LNCAP (cell line): ENCODE data around the gene PTPRM.

Source experiments
- TF ChIP-seq, protein P1 (sequence below): fragments of 450-650 bp; IDR thresholded peaks from 2 replicates; pipeline ENCODE4 v1.5.1; 2017; ENCODE audit warnings: mild to moderate bottlenecking

Gene PTPRM

DNA sequence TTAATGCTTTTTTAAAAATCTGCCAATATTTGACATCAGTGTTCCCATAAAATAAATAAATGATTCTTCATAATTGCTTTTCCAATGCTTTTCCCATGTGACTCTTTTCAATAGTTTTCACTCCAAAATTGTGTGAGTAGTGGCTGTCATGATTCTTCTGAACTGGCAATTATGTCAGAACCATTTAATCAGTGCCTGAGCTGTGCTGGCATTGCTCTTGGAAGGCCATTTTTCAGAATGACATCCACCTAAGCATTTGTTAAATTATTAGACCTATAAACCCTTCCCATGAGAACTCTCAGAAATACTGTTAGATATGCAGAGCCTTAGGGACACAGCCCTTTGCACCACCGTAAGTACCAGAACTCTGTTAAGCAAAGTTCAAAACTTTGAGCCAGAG lies 707.3 kb downstream of the PTPRM start:
- TF ChIP-seq, protein P1, sequence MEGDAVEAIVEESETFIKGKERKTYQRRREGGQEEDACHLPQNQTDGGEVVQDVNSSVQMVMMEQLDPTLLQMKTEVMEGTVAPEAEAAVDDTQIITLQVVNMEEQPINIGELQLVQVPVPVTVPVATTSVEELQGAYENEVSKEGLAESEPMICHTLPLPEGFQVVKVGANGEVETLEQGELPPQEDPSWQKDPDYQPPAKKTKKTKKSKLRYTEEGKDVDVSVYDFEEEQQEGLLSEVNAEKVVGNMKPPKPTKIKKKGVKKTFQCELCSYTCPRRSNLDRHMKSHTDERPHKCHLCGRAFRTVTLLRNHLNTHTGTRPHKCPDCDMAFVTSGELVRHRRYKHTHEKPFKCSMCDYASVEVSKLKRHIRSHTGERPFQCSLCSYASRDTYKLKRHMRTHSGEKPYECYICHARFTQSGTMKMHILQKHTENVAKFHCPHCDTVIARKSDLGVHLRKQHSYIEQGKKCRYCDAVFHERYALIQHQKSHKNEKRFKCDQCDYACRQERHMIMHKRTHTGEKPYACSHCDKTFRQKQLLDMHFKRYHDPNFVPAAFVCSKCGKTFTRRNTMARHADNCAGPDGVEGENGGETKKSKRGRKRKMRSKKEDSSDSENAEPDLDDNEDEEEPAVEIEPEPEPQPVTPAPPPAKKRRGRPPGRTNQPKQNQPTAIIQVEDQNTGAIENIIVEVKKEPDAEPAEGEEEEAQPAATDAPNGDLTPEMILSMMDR, result no peak

DNA sequence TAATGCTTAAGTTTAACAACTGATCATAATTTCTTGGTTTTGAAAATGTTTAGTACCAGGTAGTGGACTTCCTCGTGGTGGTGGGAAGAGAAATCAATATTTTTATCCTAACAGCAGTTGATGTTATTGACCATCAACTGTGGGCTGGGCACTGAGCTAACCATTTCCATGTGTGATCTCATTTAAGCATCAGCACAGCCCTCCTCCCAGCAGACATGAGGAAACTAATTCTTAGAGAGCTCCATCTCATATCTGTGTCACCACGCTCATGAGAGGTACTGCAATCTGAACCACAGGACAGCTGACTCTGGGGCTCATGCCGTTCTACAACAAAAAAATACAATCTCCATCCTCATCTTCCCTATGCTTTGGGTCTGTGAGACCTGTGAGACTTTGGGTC lies 709.3 kb downstream of the PTPRM start:
- TF ChIP-seq, protein P1, result no peak

DNA sequence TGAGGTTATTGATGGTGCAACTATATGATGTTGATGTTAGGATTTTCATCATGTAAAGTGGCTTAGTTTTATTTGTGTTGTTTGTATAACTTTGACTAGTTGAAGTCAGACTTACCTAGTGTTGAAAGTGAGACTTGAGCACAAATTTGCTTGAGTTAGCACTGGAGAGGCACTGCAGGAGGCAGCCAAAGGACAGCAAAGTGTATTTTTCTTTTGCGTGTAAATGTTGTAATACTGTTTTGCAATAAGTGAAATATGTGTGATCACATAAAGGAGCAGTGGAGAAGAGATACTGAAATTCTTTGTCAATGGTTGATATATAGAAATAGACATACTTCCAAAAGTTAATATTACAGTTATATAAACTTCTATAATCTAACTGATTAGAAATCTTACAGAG lies 710.2 kb downstream of the PTPRM start:
- TF ChIP-seq, protein P1, result no peak

DNA sequence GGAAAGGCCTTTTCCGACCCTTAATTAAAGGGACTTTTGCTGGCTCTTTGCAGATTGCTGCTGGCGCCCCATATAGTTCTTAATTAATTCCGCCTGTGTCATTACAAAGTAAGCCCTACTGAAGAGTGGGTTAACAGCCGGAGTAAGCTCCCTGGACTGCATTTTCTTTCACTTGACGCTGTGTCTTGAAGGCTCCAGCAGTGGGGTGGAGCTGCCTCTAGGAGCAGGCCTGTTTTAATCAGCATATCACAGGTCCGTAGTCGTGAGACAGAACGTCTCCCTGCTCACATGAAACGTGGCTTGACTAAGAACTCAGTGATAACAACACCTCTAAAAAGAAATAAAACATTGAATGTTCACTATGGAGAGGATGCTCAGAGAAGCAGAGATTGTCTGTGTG lies 712.2 kb downstream of the PTPRM start:
- TF ChIP-seq, protein P1, result no peak

DNA sequence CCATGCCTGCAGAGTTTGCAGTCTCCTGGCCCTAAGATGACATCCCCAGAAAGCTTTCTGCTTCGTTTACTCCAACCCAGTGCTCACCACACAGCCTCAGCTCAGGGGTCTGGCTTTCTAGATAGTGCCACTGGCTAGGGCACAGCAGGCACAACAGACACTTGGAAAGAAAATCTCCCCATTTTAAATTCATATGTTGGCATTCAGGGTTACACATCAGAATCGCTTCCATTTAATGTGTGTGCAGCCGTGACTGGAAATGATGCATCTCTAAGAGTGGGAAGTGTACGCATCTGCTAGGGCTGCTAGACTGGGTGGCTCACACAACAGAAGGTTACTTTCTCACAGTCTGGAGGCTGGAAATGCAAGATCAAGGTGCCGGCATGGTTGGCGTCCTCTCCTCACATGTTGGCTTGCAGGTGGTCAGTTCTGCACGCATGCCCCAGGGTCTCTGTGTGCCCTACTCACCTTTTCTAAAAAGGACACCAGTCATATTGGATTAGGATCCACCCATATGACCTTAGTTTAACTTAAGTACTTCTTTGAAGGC lies 712.7 kb downstream of the PTPRM start:
- TF ChIP-seq, protein P1, result no peak

DNA sequence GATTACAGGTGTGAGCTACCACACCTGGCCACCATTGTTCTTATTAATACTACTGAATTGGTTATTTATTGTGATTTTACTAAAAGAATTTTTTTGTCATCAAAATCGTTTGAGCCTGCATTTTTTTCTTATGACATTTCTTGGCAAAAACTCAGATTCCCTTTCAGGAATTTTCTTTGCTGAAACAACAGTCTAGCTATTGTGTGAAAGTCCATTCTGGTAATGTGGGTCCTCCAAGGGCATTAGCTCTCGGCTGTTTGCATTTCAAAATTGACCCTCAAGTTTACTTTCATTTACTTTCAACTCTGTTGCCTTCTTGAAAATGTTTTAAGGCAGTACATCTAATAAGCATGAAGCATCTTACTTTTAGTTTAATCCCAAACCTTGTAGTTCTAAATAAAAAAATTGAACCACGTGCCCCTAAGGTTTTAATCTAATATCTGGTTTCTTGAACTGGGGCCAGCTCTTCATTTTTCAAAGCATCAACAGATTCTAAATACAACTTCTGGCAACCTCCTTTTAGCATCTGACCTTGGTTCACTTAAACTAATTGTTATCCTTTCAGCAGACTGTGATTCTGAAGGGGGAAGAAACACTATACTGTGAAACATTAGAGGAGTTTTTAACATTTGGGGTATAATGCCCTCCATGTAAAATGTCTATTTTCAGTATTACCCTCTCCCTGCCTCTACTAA lies 716.9 kb downstream of the PTPRM start:
- TF ChIP-seq, protein P1, result no peak

DNA sequence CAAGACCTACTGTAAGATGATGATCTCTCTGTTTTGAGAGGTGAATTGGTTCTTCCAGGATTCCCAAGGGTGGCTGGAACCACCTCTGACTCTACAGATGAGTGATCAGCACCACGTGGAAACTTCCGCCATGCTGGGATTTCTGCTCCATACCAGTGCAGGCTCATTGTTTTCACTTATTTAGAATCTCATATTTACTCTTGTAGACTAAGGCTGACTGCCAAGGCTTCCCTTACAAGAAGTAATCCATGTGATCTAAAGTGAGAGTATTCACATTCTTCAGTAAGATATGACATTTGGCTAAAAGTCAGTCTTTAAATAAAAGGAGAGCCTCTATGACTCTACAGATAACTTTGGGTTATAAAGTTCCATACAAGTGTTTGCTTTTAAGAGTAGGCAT lies 719.2 kb downstream of the PTPRM start:
- TF ChIP-seq, protein P1, result no peak
